Ecto neural progenitor cell (in vitro differentiated cells): ENCODE results near the gene ABHD17A.
A peak's percentile ranks its signal among the peaks of the same experiment; 100 is the strongest.
"Not testable (repeated sequence)": the region's sequence is repeated elsewhere in the genome, so short reads cannot be mapped to it uniquely, and the experiment has no call there.

ENCODE experiments used
- DNase-seq: peaks from one replicate; pipeline ENCODE4 v3.0.0-alpha.2; 2018; ENCODE audit warnings: low spot score

The ABHD17A gene

DNA sequence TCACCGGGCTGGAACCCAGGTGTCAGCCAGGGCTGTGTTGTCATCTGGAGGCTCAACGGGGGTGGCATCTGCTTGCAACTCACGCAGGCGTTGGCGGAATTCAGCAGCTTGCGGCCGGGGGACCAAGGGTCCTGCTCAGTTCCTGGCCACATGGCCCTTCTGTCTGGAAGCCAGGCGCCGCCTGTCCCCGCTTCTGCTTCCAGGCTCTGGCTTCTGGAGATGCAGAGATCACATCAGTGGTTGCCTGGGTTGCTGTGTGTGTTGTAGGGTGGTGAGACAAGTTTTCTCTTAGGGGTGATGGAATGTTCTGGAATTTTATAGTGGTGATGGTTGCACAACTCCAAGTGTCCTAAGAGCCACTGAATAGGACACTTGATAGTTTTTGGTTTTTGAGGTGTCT is 24.9 kb upstream of the ABHD17A start:
- no peak for DNase-seq

DNA sequence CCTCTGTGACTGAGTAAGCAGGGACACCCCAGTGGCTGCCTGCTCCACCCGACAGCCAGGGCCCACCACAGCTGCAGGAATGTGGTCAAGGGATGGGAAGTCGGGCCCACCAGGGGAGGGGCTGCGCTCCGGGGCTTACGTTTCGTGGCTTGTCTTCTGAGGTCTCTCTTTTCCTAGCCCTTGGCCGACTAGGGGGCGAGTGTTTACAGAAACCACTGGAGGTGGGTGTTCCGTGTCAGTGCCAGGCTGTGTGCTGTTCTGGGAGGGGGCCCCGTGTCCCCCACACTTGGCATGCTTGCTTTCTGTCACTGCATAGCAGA is 24.4 kb upstream of the ABHD17A start:
- DNase-seq: no peak

DNA sequence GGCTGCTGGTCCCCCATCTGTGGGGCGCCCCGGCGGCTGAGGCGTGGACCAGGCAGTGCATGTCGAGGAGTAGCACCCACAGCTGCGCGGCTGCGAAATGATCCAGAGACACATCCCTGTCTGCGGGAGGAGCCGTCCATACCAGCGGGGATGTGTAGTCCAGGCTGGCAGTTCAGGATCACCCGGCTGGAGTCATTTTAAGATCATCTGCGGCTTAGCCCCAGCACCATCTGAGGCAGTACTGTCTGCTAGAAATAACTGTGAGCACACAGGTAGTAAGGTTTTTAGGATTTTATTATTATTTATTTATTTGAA is 23.0 kb upstream of the ABHD17A start:
- no peak for DNase-seq

DNA sequence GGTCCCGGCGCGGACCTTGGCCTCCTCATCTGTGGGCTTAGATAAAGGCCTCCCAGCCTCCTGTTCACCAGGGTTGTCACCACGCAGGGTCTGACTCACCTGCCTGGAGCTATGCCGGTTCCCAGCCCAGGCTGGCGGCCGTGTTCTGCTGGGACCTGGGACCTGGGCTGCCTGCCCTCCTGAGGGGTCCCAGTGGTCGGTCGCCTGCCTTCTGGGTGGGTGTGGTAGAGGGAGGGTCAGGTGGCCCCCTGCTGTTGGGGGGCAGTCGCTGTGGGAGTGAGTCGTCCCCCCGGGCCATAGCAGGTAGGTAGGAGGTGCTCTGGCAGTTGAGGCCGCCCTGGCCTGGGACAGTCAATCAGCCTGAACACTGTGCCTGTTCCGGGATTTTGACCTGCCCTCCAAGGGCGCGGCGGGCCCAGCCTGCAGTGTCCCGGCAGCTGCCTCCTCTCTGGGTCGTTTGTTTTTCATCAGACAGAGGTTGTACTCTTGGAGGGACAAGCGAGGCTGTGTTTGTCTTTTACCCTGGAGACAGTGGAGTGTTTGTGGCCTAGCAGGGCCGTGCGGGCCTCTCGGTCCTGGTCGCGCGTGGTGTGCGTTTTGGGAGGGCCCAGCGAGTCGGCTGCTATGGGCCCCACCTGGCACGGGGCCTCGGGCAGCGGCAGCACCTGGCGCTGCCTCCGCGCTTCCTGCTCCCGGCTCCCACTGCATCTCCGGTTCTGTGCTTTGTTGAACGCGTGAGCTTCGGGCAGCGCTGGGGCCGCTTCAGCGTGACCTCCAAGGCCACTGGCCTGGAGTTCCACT is 22.5 kb upstream of the ABHD17A start:
- DNase-seq: no peak

DNA sequence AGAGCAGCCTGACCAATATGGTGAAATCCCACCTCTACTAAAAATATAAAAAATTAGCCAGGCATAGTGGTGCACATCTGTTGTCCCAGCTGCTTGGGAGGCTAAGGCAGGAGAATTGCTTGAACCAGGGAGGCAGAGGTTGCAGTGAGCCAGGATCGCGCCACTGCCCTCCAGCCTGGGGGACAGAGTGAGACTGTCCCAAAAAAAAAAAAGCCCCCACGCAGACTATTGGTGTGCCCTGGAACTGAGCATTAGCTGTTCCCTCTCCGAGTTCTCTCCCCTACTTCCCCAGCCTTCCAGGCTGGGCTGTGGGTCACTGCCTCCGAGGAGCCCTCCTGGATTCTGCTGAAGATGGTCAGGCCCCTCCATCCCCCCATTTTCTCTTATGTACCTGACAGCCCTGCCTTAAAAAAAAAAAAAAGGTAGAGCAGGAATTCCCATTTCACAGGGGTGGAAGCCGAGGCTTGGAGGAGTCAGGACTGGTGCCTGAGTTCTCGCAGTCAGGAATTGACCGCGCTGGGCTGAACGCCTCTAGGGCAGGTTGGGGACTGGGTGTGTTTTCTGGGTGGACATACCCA is 21.8 kb upstream of the ABHD17A start:
- DNase-seq: no peak

DNA sequence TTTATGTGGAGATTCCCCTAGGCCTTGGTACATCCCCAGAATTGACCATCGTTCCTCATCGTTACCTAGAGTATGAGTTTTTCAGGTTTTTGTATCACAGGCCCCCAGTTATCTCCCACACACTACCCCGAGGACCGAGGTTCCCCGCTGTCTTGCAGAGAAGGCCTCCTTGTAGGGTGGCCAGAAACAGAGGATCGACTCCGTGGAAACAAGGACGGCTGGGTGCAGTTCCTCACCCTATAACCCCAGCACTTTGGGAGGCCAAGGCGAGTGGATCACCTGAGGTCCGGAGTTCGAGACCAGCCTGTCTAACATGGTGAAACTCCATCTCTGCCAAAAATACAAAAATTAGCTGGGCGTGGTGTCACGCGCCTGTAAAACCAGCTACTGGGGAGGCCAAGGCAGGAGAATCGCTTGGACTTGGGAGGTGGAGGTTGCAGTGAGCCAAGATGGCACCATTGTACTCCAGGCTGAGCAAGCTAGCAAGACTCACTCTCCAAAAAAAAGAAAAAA is 20.6 kb upstream of the ABHD17A start:
- DNase-seq: no peak

DNA sequence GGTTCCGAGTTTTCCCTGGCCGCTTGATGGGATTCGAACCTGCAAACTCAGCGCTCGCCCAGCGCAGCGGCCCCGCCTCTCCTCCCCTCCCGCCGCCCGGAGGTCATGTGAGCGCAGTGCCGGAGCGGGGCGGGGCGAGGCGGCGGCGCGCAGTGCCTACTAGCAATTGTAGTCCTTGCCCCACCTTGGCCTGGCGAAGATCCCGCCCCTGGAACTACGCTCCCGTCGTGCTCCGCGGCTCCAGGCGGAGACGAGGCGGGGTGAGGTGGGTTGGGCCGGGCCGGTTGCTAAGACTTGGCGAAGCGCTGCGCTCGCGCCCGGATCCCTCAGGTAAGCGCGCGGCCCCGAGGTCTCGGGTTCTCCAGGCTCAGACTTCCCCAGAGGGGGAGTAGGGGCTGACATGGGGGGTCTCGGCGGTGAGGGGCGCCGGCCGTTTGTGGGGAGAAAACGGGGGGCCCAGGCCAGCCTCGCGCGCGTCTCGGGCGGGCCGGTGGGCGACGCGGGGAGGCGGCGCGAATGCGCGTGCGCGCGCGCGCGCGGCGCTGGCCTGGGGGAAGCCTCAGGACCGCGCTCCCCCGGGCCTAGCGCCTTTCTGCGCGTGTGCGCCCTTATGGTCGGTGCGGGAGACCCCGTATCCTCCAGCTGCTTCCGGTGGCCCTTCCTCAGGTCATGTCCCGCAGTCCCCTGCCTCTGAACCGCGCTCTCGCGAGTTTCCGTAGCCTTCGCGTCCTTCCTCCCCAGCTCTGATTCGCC is 20.0 kb upstream of the ABHD17A start, which contains the start of the genes ADAT3 and SCAMP4:
Gene ADAT3 (plus strand): TSS at position 290 of the 753 bp plus-strand sequence. CDS start 6,649 bp downstream, outside the sequence.
Gene SCAMP4 (plus strand): TSS at position 290 of the 753 bp plus-strand sequence. CDS start 9,621 bp downstream, outside the sequence.
- peak; percentile 99 for DNase-seq

DNA sequence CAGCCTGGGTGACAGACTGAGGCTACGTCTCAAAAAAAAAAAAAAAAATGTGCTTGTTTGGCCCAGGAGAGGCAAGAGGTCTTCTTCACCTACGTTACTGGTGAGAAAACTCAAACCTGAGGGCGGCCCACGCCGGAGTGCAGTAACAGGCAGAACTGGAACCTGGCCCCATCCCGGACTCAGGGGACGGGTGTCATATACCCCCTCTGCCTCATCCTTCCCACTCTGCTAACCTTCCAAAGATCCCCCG is 19.5 kb upstream of the ABHD17A start:
- no peak for DNase-seq

DNA sequence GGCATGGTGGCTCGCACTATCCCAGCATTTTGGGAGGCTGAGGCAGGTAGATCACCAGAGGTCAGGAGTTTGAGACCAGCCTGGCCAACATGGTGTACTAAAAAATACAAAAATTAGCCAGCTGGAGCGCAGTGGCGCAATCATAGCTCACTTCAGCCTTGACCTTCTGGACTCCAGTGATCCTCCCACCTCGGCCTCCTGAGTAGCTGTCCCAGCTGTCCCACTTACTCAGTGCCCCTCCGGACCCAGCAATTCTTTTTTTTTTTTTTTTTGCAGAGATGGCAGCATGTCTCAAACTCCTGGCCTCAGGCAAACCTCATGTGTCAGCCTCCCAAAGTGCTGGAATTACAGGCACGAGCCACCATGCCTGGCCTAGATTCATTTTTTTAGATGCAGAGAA is 17.6 kb upstream of the ABHD17A start:
- no peak for DNase-seq

DNA sequence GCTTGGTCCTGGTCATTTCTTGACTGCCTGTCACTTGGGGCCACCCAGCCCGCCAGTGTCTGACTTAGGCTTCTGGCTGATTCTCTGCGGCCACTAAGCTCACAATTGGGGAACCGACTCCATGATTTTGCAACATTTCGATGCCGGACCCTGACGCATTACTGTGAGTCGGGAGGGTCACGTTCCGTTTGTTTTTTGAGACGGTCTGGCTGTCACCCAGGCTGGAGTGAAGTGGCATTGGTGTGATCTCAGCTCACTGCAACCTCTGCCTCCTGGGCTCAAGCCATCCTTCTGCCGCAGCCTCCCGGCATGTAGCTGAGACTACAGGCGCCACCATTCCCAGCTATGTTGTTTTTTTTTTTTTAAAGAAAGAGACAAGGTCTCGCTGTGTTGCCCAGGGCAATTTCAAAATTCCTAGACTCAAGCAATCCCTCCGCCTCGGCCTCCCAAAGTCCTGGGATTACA is 16.7 kb upstream of the ABHD17A start:
- no peak for DNase-seq

DNA sequence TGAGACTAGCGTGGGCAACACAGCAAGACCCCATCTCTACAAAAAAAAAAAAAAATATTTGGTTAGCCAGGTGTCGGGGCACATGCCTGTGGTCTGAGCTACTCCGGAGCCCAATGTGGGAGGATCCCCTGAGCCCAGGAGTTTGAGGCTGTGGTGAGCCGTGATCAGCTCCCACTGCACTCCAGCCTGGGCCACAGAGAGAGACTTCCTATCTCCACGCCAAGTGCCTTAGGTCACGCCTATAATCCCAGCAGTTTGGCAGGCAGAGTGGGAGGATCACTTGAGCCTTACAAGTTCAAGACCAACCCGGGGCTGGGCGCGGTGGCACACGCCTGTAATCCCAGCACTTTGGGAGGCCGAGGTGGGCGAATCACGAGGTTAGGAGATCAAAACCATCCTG is 11.2 kb upstream of the ABHD17A start:
- DNase-seq: no peak

DNA sequence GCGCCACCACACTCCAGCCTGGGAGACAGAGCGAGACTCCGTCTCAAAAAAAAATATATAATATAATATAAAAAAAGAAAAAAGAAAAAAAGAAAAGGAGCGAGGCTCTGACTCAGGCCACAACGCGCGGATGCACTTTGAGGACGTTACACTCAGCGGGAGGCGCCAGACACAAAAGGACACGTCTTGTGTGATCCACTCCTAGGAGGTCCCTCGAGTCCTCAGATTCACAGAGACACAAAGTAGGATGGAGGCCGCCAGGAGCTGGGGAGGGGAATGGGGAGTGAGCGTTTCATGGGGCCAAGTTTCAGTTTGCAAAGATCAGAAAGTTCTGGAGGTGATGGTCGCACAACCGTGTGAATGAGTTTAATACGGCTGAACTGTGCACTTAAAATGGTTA is 8.5 kb upstream of the ABHD17A start:
- no peak for DNase-seq

DNA sequence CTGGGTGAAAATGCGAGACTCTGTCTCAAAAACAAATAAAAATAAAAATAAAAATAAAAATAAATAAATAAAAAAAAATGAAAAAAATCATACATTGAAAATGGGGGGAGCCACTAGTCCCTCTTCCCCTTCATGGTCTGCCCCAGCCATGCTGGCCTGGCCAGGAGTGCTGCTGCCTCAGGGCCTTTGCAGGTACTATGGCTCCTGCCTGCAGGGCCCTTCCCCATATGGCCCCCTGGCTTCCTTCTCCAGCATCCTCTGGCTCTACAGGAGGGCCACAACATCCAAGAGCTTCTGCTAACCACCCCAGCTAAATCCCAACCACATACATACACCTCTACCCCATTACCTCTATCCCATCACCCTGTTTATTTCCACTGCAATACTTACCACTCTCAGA is 4.6 kb upstream of the ABHD17A start:
- no peak for DNase-seq

DNA sequence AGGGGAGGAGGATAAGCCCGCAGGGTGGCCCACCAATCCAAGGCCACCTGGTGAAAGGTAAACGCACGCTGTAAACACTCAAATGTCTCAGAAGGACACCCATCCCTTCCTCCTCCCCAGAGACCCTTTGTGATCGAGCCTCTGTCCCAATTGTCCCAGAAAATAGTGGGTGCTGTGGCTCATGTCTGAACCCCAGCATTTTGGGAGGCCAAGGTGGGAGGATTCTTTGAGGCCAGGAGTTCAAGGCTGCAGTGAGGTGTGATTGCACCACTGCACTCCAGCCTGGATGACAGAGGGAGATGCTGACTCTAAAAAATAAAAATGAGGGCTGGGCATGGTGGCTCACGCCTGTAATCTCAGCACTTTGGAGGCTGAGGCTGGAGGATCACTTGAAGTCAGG is 3.1 kb upstream of the ABHD17A start:
- DNase-seq: no peak

DNA sequence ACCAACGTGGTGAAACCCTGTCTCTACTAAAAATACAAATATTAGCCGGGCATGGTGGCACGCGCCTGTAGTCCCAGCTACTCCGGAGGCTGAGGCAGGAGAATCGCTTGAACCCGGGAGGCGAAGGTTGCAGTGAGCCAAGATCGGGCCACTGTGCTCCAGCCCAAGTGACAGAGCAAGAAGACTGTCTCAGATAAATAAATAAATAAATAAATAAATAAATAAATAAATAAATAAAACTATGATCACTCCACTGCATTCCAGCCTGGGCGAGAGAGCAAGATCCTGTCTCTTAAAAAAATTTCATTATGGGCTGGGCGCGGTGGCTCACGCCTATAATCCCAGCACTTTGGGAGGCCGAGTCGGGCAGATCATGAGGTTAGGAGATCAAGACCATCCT is 1.1 kb upstream of the ABHD17A start:
- DNase-seq: not testable (repeated sequence)

DNA sequence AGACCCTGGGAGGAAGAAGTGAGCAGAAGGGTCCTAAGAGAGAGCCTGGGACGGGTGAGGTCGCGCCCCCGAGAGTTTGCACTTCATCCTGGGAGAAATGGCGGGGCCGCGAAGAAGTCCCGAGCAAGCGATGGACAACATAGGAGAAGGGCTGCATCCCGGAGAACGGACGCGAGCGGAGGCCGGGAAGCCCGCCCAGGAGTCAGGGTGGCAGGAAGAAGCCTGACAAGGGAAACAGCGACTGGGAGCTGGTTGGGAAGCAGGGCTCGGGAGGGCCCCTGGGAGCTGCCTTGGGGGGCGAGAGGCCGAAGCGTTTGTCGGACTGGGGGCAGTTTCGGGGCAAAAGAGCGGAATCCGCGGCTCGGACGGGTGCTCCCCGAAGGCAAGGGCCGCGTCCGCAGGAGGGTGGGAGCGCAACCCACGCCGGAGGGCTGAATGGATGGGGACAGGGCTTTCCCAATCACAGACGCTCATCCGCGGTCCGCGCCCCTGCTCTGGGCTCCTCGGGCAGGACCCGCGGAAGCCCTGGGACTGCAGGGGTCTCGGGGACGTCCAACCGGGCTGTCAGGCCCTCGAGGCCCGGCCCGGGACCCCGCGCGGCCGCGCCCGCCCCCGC is 469 bp downstream of the ABHD17A start:
- no peak for DNase-seq

DNA sequence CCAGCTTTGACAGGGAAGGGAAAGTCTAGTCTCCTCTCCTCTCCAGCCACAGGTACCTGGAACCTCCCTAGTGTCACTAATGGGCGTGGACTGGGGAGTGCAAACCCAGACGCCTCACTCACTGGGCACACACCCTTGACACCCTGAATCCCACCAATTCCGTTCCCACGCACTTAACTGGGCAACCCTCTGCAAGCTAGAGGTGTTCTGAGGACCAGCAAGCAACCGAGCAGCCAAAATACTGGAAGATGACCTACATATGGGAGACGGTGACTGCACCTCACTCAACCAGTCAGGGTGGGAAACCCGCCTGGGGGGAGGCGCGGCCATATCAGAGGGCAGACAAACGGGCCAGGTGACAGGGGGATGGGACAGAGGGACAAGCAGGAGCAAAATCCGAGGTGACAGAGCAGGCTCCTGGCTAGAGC is 991 bp downstream of the ABHD17A start:
- DNase-seq: no peak

DNA sequence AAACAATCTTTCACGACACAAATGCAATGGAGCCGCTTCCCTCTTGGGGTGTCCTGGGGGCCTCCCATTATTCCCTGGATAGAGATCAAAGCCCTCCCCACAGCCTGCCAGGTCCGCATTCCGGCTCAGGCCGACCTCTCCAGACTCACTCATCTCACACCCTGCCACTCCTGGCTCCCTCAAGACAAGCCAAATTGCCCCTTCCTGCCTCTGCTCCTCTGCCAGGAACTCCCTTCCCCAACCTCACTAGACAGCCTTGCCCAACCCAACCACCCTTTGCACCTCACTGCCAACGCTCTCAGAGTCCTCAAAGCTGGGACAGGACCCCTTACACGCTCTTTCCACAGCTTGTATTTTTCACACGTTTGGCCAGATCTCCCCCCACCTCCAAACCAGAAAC is 1.5 kb downstream of the ABHD17A start:
- DNase-seq: no peak

DNA sequence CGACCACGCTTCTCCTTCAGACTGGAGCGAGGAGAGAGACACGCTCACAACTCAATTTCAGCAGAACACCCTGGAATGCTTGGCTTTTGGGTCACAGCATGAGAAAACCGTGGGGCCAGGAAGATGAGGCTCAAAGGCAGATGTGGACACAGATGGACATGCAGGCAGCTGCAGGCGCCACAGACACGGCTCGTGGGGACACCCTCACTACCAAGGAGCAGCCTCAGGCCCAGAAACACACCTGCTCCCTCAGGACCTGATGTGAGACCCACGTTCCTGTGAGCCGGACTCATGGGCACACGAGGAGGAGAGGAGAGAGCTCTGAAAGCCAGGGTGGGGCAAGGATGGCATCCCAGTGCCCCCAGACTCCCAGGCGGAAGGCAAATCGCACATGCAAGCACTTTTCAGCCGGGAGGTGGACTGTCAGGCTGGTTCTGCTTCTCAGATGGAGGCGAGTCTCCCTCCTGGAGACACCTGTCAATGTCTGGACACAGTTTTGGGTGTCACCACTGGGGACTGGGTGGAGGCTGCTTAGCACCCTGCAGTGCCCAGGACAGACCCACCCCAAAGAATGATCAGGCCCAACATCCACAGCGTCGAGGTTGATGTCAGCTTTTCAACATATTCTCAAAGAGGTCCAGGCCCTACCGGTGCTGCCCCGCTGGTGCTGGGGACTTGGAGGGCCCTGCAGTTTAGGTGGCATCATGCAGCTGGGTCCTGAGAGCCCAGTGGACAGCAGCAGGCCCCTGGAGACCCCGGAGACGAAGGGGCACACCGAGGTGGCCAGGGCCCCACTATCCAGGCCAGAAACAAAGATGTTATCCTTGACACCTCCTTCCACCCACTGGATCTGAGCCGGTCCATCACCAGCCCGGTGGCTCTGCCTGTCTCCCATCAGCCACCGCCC is 2.3 kb downstream of the ABHD17A start:
- DNase-seq: no peak

DNA sequence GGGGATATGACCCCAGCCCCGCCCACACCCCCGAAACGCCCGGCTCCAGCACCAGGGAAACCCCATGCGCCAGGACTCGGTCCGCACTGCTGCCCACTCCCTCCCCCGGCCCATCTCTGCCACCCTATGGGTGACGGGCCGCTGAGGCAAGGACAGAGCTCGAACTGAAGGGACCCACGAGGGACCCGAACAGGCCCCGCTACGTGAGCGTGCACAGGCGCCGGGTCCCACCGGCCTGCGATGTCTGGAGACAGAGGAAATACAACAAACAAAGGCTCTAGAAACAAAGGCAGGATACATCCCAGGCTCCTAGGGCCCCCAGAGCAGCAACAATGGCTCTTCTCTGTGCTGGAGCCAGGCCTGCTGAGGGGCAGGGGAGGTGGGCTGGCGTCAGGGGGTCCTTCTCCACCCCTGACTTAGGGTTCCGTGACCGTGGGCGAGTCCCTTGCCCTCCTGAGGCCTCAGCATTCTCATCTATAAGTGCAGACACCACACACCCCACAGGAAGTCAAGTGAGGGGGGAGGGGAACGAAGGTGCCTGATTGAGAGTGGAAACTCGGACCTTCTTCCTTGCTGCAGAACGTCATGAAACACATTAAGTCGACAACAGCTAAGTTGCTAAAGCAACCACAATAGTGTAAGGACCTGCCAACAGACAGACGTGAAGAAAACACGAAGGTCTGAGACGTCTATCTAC is 3.1 kb downstream of the ABHD17A start:
- no peak for DNase-seq
